Stimulated activated CD4-positive, alpha-beta T cell treated with anti-CD3 and anti-CD28 coated beads, Interleukin-12 subunit alpha, Interleukin-12 subunit beta, amount 100 ng/mL, for 4 hours (primary cell): ENCODE results near the gene ZDHHC13.

Experiments used
- DNase-seq: peaks from one replicate; pipeline ENCODE4 v3.0.0-alpha.2; 2020

Gene ZDHHC13

DNA sequence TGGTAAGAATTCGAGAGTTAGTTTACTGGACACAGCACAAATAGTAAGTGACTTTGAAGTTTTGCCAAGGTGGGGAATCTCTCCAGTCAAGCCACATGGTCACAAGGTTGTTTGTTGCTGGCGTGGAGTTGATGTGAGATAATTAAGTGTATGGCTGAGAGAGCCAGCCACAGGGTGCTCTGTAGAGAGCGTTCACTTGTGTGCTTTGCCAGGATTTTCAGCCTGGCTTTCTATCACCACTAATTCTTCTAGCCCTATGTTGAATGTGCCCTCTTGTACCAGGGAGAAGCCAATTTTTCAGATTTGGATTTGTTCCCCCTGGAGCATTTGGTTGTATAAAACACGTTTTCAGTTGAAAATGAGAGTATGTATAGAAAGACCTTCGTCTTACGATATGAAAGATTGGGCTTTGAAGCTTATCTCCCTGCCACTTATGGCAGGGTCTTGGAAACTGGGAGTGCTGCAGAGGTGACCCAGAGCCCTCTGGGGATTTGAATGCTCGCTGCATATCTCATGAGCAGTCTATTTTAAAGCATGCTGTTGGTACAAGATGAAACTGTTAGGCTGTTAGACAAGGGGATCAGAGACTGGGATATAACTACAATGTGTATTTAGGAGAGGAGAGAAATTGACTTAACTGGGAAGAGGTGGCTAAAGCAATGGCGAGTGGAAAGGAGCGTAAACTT, 56.2 kb downstream of the ZDHHC13 start:
- DNase-seq, result no peak

DNA sequence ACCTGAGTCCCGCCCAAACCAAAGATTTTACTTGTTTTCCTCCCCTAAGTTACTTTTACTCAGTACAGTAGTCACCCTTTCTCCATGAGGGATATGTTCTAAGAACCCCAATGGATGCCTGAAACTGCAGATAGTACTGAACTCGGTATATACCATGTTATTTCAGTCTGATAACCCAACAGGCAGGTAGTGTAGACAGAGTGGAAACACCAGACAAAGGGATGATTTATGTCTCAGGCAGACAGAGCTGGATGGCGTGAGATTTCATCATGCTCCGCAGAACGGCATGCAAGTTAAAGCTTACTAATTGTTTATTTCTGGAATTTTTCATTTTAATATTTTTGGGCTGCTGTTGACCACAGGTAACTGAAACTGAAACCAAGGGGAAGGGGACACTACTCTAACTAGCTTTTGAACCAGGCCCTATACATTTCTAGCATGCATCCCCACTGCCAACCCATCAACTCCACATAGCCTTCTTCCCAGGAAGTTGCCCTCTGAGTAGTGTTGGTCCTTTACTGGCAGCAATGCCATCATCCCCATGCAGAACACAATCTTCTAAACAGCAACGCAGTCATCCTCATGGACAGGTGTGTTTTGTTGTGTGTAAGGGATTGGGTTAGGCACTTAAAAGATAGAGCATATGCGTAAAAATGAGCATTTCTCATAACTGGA, 57.1 kb downstream of the ZDHHC13 start:
- DNase-seq, result no peak

- no peak for DNase-seq
Measured at GRCh38 chr11:19176629-19177186, 59.7 kb downstream of the ZDHHC13 start.

GRCh38 chr11:19181531-19182261, 64.7 kb downstream of the ZDHHC13 start:
- DNase-seq, result no peak

GRCh38 chr11:19183646-19184045, 66.7 kb downstream of the ZDHHC13 start:
- DNase-seq, result no peak

DNA sequence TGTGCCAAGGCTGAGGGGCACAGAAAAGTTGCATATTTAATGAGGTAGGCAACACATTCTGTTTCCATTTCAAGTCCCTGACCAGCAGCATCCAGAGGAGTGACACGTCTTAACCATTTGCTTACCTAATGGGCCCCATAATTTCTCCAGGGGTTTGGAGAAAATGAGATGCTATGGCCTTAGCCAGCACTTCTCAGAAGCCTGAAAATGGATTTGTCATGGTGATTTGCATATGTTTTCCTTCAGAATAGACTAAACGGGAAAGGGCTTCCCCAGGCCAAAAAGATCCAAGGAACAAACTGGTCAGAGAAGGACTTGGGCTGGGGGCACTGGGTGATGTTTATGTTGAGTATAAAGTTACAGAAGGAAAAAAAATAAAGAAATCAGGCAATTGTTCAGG, 68.1 kb downstream of the ZDHHC13 start:
- no peak for DNase-seq

DNA sequence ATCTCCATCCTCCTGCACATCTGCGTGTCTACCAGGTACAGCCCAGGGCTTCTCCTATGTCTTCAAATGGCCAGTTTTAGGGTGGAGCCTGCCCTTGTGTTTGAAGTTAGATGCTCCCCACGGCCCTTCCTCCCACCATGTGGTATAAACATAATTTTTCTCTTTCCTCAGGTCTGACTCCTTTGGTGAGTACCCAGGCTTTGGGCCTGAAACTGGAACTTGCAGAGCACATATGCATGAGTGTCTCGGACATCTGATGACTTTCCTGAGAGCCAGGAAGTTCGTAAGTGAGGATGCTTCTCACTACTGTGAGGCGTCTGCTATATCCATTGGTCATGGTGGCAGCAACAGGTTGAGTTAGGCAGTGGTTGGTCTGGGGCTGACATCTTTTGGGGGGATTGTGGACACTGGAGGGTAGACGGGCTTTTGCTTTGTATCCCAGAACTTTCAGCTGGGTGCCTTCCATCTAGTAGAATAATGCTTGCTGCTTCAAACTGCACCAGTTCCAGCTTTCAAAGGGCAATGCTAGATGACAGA, 68.6 kb downstream of the ZDHHC13 start:
- no peak for DNase-seq

DNA sequence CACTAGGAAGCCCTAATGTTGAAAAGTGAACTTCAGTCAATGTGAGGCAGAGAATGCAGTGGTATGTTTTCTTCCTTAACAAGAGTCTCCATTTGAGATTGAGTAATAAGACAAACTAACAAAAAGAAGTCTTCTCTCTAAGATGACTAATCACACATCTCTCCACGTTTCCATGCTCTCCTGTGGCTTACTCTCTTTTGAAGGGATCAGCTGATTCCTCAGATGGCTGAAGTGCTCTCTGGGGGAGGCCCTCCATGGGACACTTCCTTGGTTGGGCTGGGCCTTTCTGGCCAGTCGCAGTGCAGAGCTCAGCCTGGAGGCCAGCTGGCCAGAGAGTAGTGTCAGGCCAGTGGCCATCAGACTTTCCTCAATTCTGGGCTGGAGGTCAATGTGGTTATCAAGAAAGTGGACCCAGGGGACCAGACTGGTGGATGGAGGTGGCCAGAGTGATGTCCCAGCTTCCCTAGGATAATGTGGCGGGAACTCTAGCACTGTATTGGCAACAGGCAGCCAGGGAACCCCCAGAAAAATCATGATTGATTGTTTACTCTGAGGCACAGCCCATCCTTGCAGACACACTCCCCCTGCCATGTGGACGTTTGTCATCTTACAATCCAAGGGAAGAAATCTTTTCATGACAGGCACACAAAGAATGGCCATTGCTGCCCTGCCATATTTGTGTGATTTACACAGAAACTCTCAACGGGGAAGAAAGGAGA, 70.3 kb downstream of the ZDHHC13 start:
- DNase-seq, result no peak

GRCh38 chr11:19187833-19188258, 70.9 kb downstream of the ZDHHC13 start:
- DNase-seq, result no peak

DNA sequence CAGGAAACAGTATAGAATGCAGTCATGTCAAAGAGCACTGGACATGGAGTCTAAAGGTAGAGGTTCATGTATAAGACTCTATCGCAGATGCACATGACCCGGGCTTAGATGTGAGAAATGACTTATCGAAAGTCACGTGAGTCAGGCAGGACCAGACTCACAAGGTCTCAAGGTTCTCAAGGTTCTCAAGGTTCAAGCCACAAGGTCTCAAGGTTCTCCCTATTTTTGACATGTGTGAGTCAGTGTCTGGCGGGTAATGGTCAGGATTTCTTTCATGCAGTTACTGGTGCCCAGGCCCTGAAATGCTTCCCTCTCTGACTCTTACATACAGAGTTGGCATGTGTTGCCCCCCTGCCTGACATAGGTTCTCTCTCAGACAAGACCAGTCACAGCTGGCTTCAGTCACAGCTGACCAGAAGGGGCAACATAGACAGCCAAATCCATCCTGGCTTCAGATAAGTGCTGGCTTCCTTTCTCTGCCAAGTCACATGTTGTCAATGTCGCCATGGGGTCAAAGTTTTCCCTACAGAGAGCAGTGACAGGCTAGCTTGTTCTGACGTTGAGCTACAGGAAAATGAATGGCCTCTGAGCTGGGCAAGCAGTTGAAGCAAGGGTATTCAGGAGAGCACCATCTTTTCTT, 74.7 kb downstream of the ZDHHC13 start:
- no peak for DNase-seq

GRCh38 chr11:19193916-19194315, 76.9 kb downstream of the ZDHHC13 start:
- no peak for DNase-seq

DNA sequence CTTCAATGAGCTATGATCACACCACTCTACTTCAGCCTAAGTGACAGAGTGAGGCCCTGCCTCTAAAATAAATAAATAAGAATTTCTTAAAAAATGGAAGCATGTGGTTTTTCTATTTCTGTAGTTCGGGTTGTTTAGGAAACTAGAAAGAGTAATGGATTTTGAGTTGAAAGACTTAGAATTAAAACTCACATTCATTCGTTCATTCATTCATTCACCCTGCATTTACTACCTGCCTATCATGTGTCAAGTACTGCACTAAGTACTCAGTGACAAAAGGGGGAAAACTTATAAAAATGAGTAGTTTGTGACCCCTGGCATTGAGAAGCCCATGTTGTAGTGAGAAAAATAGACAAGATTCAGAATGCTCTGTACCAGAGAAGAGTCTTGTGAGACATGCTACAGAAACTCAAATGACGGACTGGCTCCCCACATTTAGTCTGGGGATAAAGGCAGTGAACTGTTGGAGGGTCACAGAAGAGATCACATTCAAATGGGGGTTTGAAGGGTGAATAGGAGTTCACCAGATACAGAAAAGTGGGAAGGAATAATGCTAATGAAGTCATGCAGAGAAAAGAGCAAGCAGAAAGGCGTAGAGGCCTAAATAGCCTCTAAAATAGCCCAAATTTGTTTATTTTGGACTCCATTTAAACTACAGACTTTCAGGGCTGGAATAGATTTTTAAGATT, 77.8 kb downstream of the ZDHHC13 start:
- no peak for DNase-seq

GRCh38 chr11:19196432-19196831, 79.5 kb downstream of the ZDHHC13 start:
- DNase-seq, result no peak

- no peak for DNase-seq
Measured at GRCh38 chr11:19199048-19199447, 82.1 kb downstream of the ZDHHC13 start.

DNA sequence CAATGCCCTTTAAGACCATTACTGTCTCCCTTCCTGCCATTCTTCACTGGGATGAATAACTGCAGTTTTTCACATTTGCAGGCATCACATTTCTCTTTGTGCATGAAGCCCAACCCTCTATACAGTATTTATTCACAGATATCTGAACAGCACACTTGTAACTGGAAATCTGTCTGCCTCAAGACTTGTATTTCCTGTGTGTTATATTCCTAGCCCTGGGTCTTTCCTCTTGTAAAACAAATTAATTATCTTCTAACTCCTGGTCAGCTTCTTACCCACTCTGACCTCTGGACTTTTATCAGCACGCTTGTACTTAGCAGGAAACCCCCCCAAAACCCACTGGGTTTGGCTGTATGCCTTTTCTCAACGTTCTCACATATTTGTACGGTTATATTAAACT, 82.8 kb downstream of the ZDHHC13 start:
- no peak for DNase-seq

DNA sequence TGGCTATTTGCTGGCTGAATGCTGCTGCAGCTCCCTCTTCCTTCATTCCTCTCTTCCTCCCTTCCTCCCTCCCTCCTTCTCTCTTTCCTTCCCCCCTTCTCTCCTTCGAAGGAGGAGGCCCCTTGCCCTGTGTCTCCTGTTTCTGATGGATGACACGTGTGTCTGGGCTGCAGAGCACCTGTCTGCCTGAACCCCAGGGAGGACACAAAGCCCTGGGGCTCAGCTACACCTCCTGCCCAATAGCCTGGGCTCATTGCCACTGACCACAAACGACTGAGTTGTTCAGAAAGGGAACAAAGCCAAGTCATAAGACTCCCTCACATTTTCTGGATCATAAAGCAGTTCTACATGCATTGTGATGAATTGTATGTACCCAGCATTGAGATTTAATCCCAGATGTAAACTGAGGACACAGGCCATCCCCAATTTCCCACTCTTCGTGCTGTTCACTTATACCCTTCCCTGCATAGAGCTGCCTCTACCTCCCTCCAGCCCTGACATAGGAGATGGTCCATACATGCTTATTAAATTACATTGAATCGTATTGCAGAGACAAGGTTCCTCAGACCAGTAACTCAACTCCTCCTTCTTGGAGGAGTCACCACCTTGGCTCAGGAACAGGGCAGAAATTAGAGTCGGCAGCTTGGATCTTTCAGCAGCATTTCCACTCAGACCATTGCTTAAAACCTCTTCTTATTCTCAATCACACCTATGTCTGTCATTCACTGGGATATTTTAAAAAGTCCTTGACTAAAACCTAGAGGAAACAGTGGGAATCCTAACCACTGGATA, 83.6 kb downstream of the ZDHHC13 start:
- no peak for DNase-seq

GRCh38 chr11:19201737-19202605, 85.0 kb downstream of the ZDHHC13 start, which contains the start of gene CSRP3:
Gene CSRP3, minus strand, starts transcription at chr11:19201983. Its CDS starts 9,535 bp downstream, at chr11:19192448.
- no peak for DNase-seq

DNA sequence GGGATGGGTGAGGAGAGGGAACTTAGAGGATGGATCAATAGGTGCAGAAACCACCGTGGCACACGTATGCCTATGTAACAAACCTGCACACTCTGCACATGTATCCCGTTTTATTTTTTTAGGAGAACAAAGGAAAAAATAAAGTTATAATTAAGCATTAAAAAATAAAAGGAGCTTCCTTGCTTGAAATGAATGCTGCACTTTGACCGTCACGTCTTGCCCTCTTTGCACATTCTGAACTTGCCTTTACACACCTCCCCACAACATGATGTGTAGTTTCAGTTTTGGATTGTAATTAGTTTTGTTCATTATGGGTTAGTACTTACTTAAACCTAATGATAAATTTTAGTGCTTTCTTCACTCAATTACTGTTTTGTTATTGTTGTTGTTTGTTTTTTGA, 87.9 kb downstream of the ZDHHC13 start:
- no peak for DNase-seq

- no peak for DNase-seq
Measured at GRCh38 chr11:19208181-19208580, 91.2 kb downstream of the ZDHHC13 start.
